HepG2 (cell line): ENCODE results near the gene NOS1. TPM values are rescaled to one million over a fixed set of nuclear protein-coding genes. Genes with fewer than 3 reads are reported as not detected.

Experiments used
- ATAC-seq: fragments of 200-7000 bp; cut with Tn5 transposase; 3 replicates; pipeline ENCODE4 v1.9.1; 2020; ENCODE audit warnings: mild to moderate bottlenecking, moderate library complexity
- BruUV-seq: library from RNA; stranded (reverse); fragments of 400-500 nt; replicated peaks from 2 replicates; lab custom pipeline; 2021; lab: Mats Ljungman, UMichigan
- CTCF ChIA-PET: fragments of 300-600 bp; formaldehyde crosslinking; extraction: SDS; loops from one replicate; lab custom pipeline; 2021; ENCODE audit warnings: low total read pairs, inconsistent platforms, low intra/inter-chr PET ratio; lab: Yijun Ruan, JAX
- POLR2A ChIA-PET: fragments of 350-600 bp; sonication (Branson Sonifier 250); formaldehyde crosslinking; loops from one replicate; lab custom pipeline; 2020; ENCODE audit warnings: antibody characterized with exemption, inconsistent platforms; lab: Yijun Ruan, JAX
- DNase-seq: peaks from one replicate; pipeline ENCODE4 v3.0.0-alpha.2; 2015; ENCODE audit warnings: low spot score
- FAIRE-seq: peaks from 3 replicates; lab custom pipeline; 2011; peaks lifted over from hg19 to GRCh38; lab: Jason Lieb, UNC
- H2AFZ ChIP-seq: one replicate; pipeline ENCODE4 v1.6.1; 2011; ENCODE audit warnings: low read length, inconsistent platforms
- H3K27ac ChIP-seq: fragments of 300-600 bp; 3 replicates; pipeline ENCODE4 v1.8.0; 2011; ENCODE audit warnings: mixed run types, mild to moderate bottlenecking, mixed read lengths, low read length, inconsistent platforms; ENCODE audit not compliant: insufficient read depth; ENCODE audit errors: extremely low read length
- H3K27me3 ChIP-seq, 2 experiments: fragments of 200-600 bp in 1 of 2; 2 replicates in 1 of 2; 3 replicates in 1 of 2; pipeline versions ENCODE4 v1.6.0 to v1.8.0; 2011; ENCODE audit warnings: low read length in 2 of 2, mild to moderate bottlenecking in 2 of 2, moderate library complexity in 2 of 2, inconsistent platforms in 1 of 2; ENCODE audit not compliant: insufficient read depth in 2 of 2, control insufficient read depth in 1 of 2
- H3K36me3 ChIP-seq, 2 experiments: fragments of 200-600 bp in 1 of 2; replicated peaks in 1 of 2; 2 replicates in 1 of 2; 3 replicates in 1 of 2; pipeline versions ENCODE4 v1.5.1 to v1.8.0; 2011; ENCODE audit warnings: low read length in 2 of 2, inconsistent platforms in 1 of 2; ENCODE audit not compliant: insufficient read depth in 2 of 2, control insufficient read depth in 1 of 2
- H3K4me1 ChIP-seq: 2 replicates; pipeline ENCODE4 v1.5.1; 2012; ENCODE audit warnings: low read length, inconsistent platforms; ENCODE audit not compliant: insufficient read depth
- H3K4me2 ChIP-seq: 2 replicates; pipeline ENCODE4 v1.6.0; 2011; ENCODE audit warnings: low read depth, low read length, inconsistent platforms
- H3K4me3 ChIP-seq, 3 experiments: fragments of 200-600 bp in 1 of 3; sonication (generic), shearing (Covaris generic) in 1 of 3; replicated peaks in 1 of 3; 2 replicates each; pipeline ENCODE4 v1.5.1; 2011 to 2016; ENCODE audit warnings: low read length in 3 of 3, inconsistent platforms in 2 of 3, low read depth in 2 of 3, mild to moderate bottlenecking in 2 of 3, control low read depth in 1 of 3, mixed read lengths in 1 of 3; ENCODE audit not compliant: insufficient read depth in 1 of 3
- H3K79me2 ChIP-seq: one replicate; pipeline ENCODE4 v1.6.1; 2011; ENCODE audit warnings: low read length, inconsistent platforms; ENCODE audit not compliant: insufficient read depth
- H3K9ac ChIP-seq: 2 replicates; pipeline ENCODE4 v1.6.0; 2011; ENCODE audit warnings: mild to moderate bottlenecking, low read depth, low read length, inconsistent platforms; ENCODE audit not compliant: insufficient read depth
- H3K9me3 ChIP-seq: 2 replicates; pipeline ENCODE4 v1.5.1; 2012; ENCODE audit warnings: mild to moderate bottlenecking, low read length
- H4K20me1 ChIP-seq: 2 replicates; pipeline ENCODE4 v1.6.0; 2011; ENCODE audit warnings: inconsistent platforms, mild to moderate bottlenecking, low read length, moderate library complexity; ENCODE audit not compliant: insufficient read depth
- CBX5 ChIP-seq: sonication (generic); formaldehyde crosslinking; IDR thresholded peaks from 2 replicates; pipeline ENCODE4 v1.4.0; 2020; ENCODE audit warnings: missing genetic modification reagents, borderline replicate concordance
- GABPA ChIP-seq, 2 experiments: IDR thresholded peaks; 2 replicates each; pipeline ENCODE4 v1.6.1; 2011 to 2016; ENCODE audit warnings: low read depth in 2 of 2, low read length in 1 of 2, missing biosample characterization in 1 of 2, missing genetic modification characterization in 1 of 2
- MED13 ChIP-seq: sonication (generic); formaldehyde crosslinking; IDR thresholded peaks from 2 replicates; pipeline ENCODE4 v1.5.0; 2020; ENCODE audit warnings: missing genetic modification reagents
- MTF1 ChIP-seq: sonication (generic); formaldehyde crosslinking; IDR thresholded peaks from 2 replicates; pipeline ENCODE4 v1.5.0; 2020; ENCODE audit warnings: missing genetic modification reagents
- RXRB ChIP-seq: IDR thresholded peaks from 2 replicates; pipeline ENCODE4 v1.6.1; 2016; ENCODE audit warnings: borderline replicate concordance, missing genetic modification reagents, missing compliant biosample characterization
- SRSF9 ChIP-seq: fragments of 200-400 bp; formaldehyde crosslinking; IDR thresholded peaks from 2 replicates; pipeline ENCODE4 v1.6.1; 2018; ENCODE audit warnings: borderline replicate concordance, mild to moderate bottlenecking, low read depth, low read length; ENCODE audit not compliant: insufficient read depth, poor library complexity, severe bottlenecking
- TARDBP ChIP-seq: sonication (generic); formaldehyde crosslinking; IDR thresholded peaks from 2 replicates; pipeline ENCODE4 v1.8.0; 2022; ENCODE audit warnings: mild to moderate bottlenecking, missing genetic modification reagents
- ZNF629 ChIP-seq: sonication (generic); formaldehyde crosslinking; conservative IDR thresholded peaks from 2 replicates; pipeline ENCODE4 v1.5.0; 2020; ENCODE audit warnings: missing genetic modification reagents
- WGBS: methylation state at CpG from one replicate; pipeline ENCODE4 v1.1.6; 2017; ENCODE audit warnings: low lambda C conversion rate; 5-methylcytosine and 5-hydroxymethylcytosine counted together
- in situ Hi-C: cut with HindIII; loops from 2 replicates; pipeline ENCODE4 v1.10.0; 2017; ENCODE audit warnings: low pct_unique_long_range_greater_than_20kb; ENCODE audit not compliant: extremely low pct_ligation_motif_present
- intact Hi-C: fragments of 100-400 bp; cut with micrococcal nuclease; formaldehyde crosslinking; loops from one replicate; pipeline ENCODE4 v1.10.0; 2022; ENCODE audit not compliant: unreplicated experiment
- polyA plus RNA-seq, 8 experiments: library from polyadenylated mRNA; depleted of rRNA in 3 of 8; stranded (reverse) in 7 of 8; unstranded in 1 of 8; fragments of >200 nt; fragmentation: Illumina TruSeq in 4 of 8; extraction: Trizol in 4 of 8; gene quantifications; 2 replicates each; pipeline versions ENCODE4 v1.2.1 to v1.2.3, GENCODE V29; 2011 to 2016; ENCODE audit warnings: low read depth in 4 of 8, missing spikeins in 1 of 8, mixed read lengths in 1 of 8; ENCODE audit not compliant: insufficient read depth in 1 of 8
- total RNA-seq, 5 experiments: library from RNA; depleted of rRNA; stranded (reverse); fragments of >200 nt; fragmentation: Illumina TruSeq; extraction: Trizol; gene quantifications; 2 replicates each; pipeline ENCODE4 v1.2.3, GENCODE V29; 2016; ENCODE audit warnings: low read depth in 1 of 5
- TF ChIP-seq, protein P1 (sequence below): sonication (generic); formaldehyde crosslinking; IDR thresholded peaks from 2 replicates; pipeline ENCODE4 v1.4.0; 2020; ENCODE audit warnings: missing genetic modification reagents, borderline replicate concordance
- TF ChIP-seq, protein P2 (sequence below): IDR thresholded peaks from 2 replicates; pipeline ENCODE4 v1.6.1; 2016; ENCODE audit warnings: control low read depth
- TF ChIP-seq, protein P3 (sequence below): sonication (generic); formaldehyde crosslinking; IDR thresholded peaks from 2 replicates; pipeline ENCODE4 v1.5.0; 2020; ENCODE audit warnings: missing genetic modification reagents, mild to moderate bottlenecking, borderline replicate concordance

NOS1 gene
- total and polyA plus RNA-seq, 2 of the 13 experiments (the other 11 are each of a cell fraction or from before 2014, with no cell fraction given): not detected

DNA sequence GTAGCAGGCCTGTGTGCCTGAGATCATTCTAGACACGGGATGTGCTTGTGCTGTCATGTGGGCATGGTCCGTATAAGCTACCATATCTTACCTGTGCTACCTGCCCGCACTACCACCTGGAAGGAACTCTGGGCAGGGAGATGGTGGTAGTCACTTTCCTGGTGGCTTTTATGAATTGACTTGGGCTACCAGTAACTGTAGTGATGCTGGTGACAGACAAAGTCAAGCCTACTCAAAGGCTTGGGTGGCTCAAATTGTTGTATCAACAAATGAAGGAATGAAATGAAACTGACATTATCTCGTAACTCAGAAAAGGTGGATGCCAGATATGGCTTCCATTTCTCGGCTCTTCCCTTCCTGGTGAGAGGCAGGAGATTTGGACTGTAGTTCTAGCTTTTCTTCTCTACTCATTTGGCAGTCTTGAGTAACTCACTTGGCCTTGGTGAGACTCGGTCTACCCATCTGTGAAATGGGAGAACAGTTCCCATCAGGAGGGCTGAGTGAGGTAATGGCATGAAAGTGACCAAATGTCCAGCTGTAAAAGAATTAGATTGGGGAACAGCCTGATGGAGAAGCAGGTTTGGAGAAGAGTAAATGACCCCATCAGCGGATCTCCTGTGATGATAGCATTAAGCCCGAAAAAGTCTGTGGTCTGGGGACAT is 81.3 kb downstream of the NOS1 start:
- Histone ChIP-seq H3K4me2 (no peak overlapping the region), H2AFZ (no peak overlapping the region), H3K36me3 (no peaks in the 10 kb centered on the region), H3K79me2 (no peaks in the 10 kb centered on the region), H4K20me1 (no peaks in the 10 kb centered on the region), H3K4me3 (no peak overlapping the region), H3K4me1 (no peaks in the 10 kb centered on the region), H3K27ac (no peak overlapping the region), H3K27me3 (peaks cover 0 to 24% of the 10 kb centered on the region in 2 experiments; a peak in 3 of 5 replicates), H3K9ac (no peak overlapping the region), H3K9me3 (no peaks in the 10 kb centered on the region)
- intact Hi-C loops: no loop called here
- CTCF ChIA-PET: no interaction called here
- no peak for ATAC-seq
- no peak for FAIRE-seq
- POLR2A ChIA-PET: no interaction called here
- TF ChIP-seq MED13: no peak
- peak; percentile 58 for TF ChIP-seq ZNF629 (CRISPR knock-in tag)
- no peak for TF ChIP-seq SRSF9
- no TSS peak for BruUV-seq
- DNase-seq: no peak
- in situ Hi-C loops: no loop called here
- WGBS: 17% methylated on average over 8 of the region's 8 CpGs

DNA sequence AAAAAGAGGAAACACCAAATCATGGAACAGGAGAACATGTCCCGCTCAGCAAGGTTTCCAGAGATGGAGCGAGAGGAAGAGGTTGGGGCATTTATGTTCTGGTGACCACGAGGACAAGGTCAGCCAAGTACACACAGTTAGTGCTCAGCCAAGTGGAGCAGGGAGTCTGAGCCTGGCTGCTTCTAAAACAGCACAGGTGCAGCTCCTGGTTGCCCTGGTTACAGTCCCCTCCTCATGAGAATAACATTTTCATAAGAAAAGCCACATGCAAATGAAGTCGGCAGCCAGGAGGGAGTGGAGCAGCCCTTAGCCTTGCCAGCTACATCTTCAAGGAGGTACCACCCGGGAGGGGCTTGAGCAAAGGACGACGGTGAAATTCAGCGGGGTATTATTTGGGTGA is 81.8 kb downstream of the NOS1 start:
- H3K9me3 ChIP-seq: no peaks in the 10 kb centered on the region
- no peaks in the 10 kb centered on the region for H3K36me3 ChIP-seq
- POLR2A ChIA-PET: no interaction called here
- in situ Hi-C loops (no loop called here), intact Hi-C loops (no loop called here)
- BruUV-seq: no TSS peak
- H4K20me1 ChIP-seq: no peaks in the 10 kb centered on the region
- H3K4me1 ChIP-seq: no peaks in the 10 kb centered on the region
- no peak for DNase-seq
- no peak for FAIRE-seq
- no peak overlapping the region for H2AFZ ChIP-seq
- peaks cover 0 to 22% of the 10 kb centered on the region in 2 experiments; a peak in 3 of 5 replicates for H3K27me3 ChIP-seq
- H3K27ac ChIP-seq: no peak overlapping the region
- no peaks in the 10 kb centered on the region for H3K79me2 ChIP-seq
- CTCF ChIA-PET: no interaction called here
- WGBS: 33% methylated on average over 8 of the region's 8 CpGs
- H3K4me2 ChIP-seq: no peak overlapping the region
- H3K4me3 ChIP-seq: no peak overlapping the region
- no peak for ATAC-seq
- H3K9ac ChIP-seq: no peak overlapping the region
- TF ChIP-seq, protein P1, sequence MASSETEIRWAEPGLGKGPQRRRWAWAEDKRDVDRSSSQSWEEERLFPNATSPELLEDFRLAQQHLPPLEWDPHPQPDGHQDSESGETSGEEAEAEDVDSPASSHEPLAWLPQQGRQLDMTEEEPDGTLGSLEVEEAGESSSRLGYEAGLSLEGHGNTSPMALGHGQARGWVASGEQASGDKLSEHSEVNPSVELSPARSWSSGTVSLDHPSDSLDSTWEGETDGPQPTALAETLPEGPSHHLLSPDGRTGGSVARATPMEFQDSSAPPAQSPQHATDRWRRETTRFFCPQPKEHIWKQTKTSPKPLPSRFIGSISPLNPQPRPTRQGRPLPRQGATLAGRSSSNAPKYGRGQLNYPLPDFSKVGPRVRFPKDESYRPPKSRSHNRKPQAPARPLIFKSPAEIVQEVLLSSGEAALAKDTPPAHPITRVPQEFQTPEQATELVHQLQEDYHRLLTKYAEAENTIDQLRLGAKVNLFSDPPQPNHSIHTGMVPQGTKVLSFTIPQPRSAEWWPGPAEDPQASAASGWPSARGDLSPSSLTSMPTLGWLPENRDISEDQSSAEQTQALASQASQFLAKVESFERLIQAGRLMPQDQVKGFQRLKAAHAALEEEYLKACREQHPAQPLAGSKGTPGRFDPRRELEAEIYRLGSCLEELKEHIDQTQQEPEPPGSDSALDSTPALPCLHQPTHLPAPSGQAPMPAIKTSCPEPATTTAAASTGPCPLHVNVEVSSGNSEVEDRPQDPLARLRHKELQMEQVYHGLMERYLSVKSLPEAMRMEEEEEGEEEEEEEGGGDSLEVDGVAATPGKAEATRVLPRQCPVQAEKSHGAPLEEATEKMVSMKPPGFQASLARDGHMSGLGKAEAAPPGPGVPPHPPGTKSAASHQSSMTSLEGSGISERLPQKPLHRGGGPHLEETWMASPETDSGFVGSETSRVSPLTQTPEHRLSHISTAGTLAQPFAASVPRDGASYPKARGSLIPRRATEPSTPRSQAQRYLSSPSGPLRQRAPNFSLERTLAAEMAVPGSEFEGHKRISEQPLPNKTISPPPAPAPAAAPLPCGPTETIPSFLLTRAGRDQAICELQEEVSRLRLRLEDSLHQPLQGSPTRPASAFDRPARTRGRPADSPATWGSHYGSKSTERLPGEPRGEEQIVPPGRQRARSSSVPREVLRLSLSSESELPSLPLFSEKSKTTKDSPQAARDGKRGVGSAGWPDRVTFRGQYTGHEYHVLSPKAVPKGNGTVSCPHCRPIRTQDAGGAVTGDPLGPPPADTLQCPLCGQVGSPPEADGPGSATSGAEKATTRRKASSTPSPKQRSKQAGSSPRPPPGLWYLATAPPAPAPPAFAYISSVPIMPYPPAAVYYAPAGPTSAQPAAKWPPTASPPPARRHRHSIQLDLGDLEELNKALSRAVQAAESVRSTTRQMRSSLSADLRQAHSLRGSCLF (CRISPR knock-in tag): no peak
- no peak for TF ChIP-seq TARDBP
- TF ChIP-seq MTF1 (CRISPR knock-in tag): no peak
- no peak for TF ChIP-seq CBX5 (CRISPR knock-in tag)
- no peak for TF ChIP-seq GABPA (IDR thresholded peaks at IDR 0.05; ENCODE audit: low read depth, low read length)
- no peak for TF ChIP-seq GABPA (CRISPR knock-in tag; IDR thresholded peaks at IDR 0.05; ENCODE audit: low read depth)
- no peak for TF ChIP-seq RXRB (CRISPR knock-in tag)
- TF ChIP-seq, protein P2, sequence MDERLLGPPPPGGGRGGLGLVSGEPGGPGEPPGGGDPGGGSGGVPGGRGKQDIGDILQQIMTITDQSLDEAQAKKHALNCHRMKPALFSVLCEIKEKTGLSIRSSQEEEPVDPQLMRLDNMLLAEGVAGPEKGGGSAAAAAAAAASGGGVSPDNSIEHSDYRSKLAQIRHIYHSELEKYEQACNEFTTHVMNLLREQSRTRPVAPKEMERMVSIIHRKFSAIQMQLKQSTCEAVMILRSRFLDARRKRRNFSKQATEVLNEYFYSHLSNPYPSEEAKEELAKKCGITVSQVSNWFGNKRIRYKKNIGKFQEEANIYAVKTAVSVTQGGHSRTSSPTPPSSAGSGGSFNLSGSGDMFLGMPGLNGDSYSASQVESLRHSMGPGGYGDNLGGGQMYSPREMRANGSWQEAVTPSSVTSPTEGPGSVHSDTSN: no peak
- TF ChIP-seq, protein P3, sequence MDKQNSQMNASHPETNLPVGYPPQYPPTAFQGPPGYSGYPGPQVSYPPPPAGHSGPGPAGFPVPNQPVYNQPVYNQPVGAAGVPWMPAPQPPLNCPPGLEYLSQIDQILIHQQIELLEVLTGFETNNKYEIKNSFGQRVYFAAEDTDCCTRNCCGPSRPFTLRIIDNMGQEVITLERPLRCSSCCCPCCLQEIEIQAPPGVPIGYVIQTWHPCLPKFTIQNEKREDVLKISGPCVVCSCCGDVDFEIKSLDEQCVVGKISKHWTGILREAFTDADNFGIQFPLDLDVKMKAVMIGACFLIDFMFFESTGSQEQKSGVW (CRISPR knock-in tag): no peak
